Measurements from ENCODE around the gene NUCKS1.
"Not testable (repeated sequence)": the region's sequence is repeated elsewhere in the genome, so short reads cannot be mapped to it uniquely, and the experiment has no call there.

GRCh38 chr1:205720740-205721139 is 29.2 kb downstream of the NUCKS1 start:
- not testable (repeated sequence) for TF ChIP-seq YY1 (IDR thresholded peaks at IDR 0.05; ENCODE audit: insufficient read depth, insufficient read length); ZNF274 (IDR thresholded peaks at IDR 0.05; ENCODE audit: low read depth, low read length)
